ENCODE results near the gene TRAK2.
"Not testable (repeated sequence)": the region's sequence is repeated elsewhere in the genome, so short reads cannot be mapped to it uniquely, and the experiment has no call there.

The TRAK2 gene, protein sequence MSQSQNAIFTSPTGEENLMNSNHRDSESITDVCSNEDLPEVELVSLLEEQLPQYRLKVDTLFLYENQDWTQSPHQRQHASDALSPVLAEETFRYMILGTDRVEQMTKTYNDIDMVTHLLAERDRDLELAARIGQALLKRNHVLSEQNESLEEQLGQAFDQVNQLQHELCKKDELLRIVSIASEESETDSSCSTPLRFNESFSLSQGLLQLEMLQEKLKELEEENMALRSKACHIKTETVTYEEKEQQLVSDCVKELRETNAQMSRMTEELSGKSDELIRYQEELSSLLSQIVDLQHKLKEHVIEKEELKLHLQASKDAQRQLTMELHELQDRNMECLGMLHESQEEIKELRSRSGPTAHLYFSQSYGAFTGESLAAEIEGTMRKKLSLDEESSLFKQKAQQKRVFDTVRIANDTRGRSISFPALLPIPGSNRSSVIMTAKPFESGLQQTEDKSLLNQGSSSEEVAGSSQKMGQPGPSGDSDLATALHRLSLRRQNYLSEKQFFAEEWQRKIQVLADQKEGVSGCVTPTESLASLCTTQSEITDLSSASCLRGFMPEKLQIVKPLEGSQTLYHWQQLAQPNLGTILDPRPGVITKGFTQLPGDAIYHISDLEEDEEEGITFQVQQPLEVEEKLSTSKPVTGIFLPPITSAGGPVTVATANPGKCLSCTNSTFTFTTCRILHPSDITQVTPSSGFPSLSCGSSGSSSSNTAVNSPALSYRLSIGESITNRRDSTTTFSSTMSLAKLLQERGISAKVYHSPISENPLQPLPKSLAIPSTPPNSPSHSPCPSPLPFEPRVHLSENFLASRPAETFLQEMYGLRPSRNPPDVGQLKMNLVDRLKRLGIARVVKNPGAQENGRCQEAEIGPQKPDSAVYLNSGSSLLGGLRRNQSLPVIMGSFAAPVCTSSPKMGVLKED

DNA sequence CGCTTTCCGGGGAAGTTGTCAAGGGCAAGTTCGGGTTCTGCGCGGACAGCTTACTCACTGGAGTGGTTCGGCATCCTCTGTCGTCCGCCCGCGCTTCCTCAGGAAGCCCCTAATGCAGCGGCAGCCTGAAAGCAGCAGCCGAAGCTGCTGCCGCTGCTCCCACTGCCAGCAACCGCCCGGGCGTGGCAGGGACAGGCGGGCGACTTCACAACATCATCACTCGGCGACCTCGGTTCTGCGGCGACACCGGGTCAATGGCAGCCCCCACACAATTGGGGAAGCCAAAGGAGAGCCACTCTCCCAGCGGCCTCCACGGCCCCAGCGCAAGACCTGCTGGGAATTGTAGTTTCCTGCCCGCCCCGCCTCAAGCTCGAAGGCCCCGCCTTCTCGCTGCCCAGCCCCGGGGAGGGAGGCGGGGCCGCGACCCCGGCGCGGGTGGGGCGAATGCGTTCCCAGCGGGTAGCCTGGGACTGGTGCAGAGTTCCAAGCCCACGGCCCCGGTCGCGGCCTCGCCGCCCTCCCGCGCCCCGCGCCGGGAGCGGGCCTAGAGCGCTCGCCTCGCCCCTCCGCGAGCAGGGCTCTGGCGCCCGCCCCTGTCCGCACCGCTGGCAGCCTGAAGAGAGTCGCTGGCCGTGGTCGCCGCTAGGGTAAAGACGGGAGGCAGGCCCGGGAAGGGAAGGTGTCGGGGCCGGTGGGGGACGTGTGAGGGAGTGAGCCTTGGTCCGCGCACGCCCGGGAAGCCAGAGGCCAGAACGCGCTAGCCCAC, at the start of gene TRAK2, which contains the start of gene STRADB:
Gene TRAK2, minus strand, starts transcription at position 167 of the 766 bp plus-strand sequence. CDS start 30,951 bp downstream, outside the sequence.
Gene STRADB, plus strand, starts transcription at position 449 of the 766 bp plus-strand sequence. CDS start 3,101 bp downstream, outside the sequence.
- DNase-seq: peak; percentile 84

DNA sequence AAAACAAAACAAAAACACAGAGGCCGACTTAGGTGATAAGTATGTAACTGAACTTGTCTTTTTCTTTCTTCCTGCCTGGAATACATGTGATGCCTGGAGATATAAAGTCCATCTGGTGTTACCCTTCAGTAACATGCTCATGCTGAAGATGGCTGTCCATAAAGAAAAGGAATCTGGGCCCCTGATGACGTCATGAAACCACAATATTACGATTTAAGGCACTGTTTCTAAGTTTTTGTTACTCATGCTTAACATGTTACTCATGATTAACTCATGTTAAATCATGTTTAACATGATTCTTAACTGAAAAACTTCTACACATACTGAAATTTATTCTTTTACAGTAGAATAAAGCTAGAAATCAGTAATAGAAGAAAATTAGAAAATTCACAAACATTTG, 49.3 kb upstream of the TRAK2 start:
- no peak for DNase-seq

DNA sequence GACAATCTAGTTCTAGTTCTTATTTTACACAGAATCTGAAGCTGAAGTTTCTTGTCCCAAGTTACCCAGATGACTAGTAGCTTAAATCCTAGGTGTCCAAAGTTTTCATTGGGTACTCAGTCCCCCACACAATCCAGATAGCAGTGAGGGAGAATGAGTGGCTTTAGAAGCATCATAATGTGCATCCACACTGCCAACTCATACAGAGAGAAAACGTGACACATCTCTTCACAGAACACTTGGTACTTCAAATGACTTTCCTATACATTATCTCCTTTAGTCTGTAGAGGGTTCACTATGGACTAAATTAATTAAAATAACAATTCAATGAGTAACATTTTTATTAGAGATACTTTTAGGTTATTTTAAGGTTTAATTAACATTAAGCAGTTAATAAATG, 45.5 kb upstream of the TRAK2 start:
- no peak for DNase-seq

DNA sequence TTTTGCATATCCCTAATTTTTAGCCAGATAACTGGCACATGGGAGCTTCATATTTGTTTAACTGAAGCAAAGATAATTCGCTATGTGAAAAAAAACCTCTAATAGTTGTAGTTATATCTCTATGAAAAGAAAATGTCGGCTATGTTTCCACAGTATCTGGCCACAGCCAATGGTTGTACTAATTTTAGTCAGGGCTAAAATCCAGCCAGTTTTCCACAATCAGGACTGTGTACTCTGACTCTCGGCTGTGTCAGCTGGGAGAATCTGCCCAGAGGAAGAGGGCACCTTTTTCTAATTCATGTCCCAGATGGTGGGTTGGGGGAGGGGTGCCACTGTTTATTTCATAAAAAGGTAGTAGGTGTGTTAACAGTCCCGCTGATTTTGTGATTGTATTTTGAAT, 39.0 kb upstream of the TRAK2 start:
- DNase-seq: no peak

DNA sequence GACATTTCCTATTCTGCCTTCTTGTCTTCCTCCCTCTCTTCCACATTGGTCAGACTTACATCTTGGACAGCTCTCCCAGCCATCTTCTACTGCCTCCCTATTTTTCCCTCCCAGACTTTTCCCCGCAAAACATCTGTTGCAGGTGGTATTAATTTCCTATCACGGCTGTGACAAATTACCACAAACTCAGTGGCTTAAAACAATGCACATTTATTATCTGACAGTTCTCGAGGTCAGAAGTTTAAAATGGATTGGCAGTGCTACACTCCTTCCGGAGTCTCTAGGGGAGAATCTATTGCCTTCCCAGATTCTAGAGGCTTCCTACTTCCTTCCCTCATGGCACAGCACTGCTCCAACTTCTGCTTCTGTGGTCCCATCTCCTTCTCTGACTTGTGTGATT, 33.5 kb upstream of the TRAK2 start:
- no peak for DNase-seq

DNA sequence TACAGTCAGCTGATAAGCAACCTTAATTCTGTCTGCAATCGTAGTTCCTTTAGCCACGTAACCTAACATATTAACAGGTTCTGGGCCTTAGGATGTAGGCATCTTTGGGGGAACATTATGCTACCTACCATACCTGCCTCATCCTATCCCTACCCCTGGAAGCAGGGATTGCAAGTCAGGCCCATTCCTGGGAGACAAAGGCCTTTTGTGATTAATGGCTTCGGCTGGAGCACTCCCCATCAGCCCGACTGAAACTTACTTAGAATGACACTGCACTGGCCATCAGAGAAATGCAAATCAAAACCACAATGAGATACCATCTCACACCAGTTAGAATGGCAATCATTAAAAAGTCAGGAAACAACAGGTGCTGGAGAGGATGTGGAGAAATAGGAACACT, 32.5 kb upstream of the TRAK2 start:
- DNase-seq: not testable (repeated sequence)

DNA sequence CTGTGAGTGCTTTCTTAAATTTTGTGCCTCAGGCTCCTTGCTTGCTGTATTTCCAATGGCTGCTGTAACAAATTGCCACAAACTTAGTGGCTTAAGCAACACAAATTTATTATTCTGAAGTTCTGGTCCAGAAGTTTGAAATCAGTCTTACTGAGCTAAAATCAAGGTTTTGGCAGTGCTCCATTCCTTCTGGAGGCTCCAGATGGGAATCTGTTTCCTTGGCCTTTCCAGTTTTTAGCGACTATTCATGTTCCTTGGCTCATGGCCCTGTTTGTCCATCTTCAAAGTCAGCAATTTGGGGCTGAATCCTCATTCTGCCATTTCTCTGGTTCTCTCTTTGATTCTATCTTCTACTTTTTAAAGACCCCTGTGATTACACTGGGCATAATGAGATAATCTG, 32.1 kb upstream of the TRAK2 start:
- DNase-seq: no peak

DNA sequence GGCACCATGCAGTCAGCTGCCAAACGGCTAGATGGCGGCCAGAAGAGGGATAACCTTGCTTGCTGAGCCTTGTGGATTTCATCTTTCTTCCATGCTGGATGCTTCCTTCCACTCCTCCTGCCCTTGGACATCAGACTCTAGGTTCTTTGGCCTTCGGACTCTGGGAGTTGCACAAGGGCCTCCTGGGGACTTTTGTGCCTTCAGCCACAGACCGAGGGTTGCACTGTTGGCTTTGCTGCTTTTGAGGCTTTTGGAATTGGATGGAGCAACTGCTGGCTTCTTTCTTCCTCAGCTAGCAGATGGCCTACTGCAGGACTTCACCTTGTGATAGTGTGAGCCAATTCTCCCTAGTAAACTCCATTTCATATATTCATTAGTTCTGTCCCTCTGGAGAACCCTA, 31.3 kb upstream of the TRAK2 start:
- DNase-seq: no peak

DNA sequence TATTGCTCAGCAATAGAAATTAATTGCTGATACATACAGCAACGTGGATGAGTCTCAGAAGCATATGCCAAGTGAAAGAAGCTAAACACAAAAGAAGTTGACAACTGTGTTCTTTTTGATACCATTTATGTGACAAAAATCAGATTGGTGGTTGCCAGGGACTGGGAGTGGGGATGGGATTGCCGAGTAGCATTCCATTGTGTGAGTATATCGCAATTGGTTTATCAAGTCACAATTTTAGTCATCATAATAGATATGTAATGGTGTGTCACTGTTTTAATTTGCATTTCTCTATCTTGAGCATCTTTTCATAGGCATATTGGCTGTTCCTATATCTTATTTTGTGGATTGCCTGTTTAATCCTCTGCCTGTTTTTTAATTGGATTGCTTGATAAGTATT, 21.2 kb upstream of the TRAK2 start:
- DNase-seq: no peak

DNA sequence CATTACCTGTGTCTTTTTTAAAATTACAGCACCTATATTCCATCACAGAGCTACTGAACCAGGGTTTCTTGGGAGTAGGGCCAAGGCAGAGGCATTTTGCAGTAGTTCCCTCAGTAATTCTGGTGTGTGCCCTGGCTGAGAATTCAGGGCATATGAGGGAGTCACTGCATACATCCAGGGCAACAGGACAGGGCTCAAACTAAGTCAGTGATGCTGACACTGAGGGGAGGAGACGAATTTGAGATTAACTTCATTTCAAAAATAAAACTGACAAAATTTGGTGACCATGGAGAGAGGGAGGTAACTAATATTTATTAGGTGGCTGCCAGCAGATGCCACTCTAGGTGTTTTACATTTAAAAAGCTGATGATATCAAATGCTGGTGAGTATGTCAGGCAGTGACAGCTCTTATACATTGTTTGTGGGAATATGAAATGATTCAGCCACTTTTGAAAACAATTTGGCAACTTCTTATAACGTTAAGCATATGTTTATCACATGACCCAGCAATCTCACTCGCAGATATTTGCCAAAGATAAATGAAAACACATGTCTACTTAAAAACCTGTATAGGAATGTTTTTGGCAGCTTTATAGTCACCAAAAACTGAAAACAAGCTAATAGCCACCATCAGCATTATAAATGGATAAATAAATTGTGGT, 20.6 kb upstream of the TRAK2 start:
- no peak for DNase-seq

DNA sequence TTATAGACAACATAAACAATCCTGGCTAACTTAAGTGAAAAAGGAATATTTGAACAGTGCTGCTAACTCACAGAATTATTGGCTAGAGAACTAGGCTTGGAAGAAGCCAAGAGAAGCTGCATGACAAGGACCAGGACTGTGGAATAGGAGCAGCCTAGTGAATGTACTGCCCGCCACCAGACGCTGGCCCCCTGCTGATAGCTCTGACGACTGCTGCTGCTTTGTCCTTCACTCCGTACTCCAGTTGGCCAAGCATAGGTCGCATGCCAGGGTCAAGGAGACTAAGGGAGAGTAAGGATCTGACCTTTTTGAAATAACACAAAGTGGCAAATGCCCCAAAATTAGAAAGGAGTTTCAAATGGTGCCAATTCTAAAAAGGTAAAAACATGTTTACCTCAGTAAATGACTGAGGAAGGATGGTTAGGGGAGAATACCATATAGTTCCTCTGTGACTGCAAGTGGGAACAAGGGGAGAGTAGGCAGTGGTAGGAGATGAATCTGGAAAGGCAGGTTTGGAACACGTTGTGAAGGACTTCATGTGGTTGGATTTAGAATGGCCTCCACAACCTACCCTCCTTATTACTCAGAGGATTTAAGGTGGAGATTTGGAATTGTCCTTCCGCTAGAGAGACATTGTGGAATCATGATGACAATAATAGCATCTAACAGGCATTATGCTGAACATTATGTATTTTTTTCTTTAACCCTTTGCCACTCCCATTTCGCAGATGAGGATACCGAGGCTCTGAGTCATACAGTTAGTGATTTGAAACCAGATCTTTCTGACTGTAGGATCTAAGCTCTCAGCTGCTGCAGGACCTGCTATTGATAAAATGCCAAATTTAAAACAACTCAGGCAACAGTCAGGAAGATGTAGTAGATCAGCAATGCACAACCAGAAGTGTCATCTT, 19.8 kb upstream of the TRAK2 start:
- DNase-seq: no peak

DNA sequence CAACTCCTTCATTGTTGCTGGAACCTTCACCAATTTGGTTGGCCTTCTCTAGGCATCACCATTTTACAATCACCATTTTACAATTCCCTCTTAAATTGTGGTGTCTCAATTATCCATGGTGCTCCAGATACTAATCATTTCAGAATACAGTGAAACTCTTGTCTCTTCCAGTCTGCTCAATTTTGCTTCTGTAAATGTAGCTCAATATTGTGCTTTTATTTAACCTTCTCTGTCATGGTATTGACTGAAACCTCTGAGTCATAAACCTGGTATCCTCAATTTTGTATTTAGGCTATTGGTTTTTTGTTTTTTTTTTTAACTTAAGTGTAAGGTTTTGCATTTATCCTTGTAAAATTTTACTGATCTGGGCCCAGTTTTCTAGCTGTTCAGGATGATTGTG, 16.4 kb upstream of the TRAK2 start:
- no peak for DNase-seq

DNA sequence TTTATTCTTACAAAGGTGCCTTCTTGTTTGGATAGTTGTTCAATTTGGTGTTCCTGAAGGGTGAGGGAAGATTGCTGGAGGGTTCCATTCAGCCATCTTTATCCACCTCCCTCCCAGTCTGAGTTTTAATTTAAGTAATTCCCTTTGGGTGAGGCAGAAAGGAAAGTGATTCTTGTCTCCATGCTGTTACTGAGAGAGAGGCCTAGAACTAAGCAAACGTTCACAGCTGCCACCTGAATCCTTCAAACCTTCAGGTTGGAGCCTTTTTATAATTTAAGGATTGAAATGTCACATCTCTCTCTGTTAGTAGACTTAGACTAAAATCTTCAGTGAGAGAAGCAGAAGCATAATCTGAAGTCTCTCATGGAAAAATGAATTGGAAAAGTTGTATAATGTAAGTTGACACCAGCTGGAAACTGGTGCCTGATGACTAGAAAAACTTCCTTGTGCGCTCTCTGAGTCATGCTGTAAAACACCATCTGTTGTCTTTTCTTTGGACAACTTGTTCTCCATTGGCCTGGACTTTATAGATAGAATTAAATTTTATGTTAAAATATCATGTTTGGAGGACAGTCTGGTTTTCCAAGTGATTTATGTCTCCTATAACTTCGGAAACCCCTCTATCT, 14.9 kb upstream of the TRAK2 start:
- DNase-seq: no peak

DNA sequence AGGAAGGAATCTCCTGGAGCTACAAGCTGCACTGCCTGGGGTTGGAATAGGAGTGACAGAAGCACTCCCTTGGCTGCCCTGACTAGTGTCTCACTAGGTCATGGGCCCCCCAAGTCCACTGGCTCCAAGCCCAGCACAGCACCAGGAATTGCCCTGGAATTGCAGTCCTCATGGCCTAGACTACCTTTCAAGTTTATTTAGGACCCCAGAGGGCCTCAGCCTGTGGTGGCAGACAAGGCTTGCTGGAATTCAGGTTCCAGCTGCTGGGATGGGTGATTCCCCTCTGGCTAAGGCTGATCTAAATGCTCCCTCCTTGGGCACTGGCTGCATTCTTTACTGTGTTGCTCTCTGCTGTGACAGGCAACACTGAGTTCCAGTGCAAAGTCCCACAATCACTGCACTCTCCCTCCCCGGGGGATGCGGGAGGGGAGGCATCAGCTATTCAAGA, 14.3 kb upstream of the TRAK2 start:
- no peak for DNase-seq

DNA sequence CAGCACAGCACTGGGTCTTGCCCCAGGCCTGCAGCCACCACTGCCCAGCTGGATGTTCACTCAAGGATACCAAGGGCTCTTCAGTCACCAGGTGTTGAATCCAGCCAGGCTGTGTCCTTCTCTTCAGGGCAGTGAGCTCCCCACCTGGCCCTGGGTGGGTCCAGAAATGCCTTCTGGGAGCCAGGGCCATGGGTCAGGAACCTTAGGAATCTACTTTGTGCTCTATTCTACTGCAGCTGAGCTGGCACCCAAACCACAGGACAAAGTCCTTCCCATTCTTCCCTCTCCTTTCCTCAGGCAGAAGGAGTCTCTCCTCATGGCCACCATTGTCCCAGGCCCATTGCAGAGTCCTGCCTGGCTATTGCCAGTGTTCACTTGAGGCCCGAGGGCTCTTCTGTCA, 13.3 kb upstream of the TRAK2 start:
- DNase-seq: no peak

DNA sequence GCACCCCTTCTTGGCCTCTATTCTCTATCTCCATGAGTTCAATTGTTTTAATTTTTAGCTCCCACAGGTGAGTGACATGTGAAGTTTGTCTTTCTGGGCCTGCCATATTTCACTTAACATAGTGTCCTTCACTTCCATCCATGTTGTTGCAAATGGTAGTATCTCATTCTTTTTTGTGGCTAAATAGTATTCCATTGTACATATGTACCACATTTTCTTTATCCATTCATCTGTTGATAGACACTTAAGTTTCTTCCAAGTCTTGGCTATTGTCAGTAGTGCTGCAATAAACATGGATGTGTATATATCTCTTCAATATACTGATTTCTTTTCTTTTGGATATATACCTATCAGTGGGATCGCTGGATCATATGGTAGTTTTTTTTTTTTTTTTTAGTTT, 9.3 kb upstream of the TRAK2 start:
- DNase-seq: no peak

DNA sequence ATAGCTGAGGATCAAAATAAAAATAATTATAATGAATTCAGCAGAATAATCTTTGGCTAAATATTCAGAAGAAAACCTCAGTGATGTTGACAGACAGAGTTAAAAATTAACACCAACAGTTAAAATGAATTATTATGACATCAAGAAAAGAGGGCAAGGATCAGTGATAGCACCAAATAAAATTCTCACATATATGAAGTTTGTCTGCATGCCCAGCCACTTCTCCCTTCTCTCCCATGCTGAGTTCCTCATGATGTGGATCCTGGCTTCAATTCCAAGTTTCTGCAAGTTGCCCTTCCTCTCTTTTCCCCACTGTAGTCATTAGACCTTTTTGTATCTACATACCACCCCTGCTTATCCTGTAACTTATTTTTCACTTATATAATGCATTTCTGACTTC, 7.1 kb upstream of the TRAK2 start:
- no peak for DNase-seq

DNA sequence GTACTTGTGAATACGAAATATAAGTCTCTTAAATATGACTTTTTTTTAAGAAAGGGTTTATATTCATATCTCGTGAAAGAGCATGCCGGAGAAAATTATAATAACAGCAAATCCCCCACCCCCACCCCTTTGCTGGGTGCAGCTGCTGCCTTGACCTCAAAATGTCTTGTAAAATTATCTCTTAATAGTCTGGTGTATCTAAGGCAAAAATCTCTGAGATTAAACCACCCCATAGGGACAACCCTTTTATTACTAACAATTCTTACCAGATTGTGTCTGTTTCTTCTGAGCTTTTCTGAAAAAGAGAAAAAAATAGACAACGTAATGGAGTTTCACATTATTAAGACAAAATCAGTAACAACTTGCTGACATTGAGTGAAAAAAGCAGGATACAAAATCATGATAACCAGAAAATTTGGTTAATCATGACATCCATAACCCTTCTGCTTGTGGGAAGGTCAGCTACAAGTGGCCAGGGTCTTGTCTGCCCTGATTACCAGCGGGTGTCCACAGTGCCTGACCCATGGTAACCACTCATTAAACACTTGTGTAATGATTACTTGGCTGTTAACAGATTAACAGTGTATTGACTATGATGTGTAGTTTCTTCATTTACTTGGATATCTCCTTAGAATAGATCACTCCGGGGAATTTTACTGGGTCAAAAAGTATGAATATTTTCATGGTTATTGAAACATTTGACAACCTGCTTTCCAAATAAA, 1.8 kb upstream of the TRAK2 start:
- no peak for DNase-seq

DNA sequence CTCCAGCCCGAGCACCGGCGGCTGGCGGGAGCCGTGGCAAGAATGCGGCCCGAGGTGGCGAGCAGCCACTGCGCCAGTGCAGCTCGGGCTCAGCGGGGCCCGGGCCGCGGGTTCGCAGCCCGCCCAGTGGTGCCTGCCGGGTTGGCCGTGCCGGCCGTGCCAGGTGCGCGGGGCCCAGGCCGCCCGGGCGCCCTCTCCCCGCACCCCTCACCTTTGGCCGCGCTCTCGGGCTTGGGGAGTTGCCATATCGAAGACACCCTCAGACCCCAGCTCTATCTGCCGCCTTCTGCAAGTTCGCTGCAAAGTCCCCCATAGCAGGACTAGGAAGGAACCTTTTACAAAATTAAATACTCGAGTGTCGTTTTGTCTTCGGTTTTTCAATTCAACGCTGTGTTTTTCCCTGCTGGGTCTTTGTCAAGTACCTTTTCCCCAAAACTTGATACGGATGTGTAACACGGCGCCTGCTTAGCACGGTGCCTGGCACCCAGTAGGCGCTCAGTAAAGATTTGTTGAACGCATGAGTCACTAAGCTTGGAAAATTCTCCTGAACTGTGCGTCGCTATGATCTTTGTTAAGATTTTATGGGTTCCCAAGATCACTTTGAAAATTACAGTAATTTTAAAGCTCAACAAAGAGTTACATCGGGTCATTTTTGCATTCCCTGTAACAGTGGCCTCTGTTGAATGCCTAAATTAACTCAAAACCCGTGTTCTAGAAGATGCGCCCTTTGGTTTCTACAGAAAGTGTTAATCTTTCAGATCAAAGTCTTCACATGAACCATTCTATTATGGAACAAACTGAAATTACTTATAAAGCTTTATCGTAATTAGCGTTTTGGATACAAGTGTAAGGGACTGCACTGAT, 1.0 kb upstream of the TRAK2 start:
- no peak for DNase-seq

All from DMS79 (cell line).